Measurements from ENCODE around the gene FAM117A. TPM values are rescaled to one million over a fixed set of nuclear protein-coding genes. Genes with fewer than 3 reads are reported as not detected.
"Not testable (repeated sequence)": the region's sequence is repeated elsewhere in the genome, so short reads cannot be mapped to it uniquely, and the experiment has no call there.

The FAM117A gene
- total RNA-seq, 2 experiments from 2014 or later, result 17.7 TPM

DNA sequence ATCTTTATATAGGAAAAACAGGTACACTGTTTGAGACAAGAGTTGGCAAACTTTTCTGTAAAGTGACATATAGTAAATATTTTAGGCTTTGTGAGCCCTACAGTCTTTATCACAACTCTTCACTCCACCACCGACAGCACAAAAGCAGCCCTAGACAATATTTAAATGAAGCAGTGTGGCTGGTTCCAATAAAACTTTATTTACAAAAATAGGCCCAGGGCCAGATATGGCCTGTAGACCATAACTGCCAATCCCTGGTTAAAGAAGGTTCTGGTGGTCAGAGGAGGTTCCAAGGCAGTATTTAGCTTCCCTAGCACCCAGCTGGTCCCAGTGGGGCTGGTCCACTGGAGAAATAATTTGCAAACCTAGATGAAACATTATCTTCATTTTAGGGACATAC lies 3.6 kb downstream of the FAM117A start:
- no peaks in the 10 kb centered on the region for H3K27me3 Mint-ChIP-seq (ENCODE audit: low read depth)
- no peak overlapping the region for H3K4me3 Mint-ChIP-seq
- no peaks in the 10 kb centered on the region for H3K36me3 Mint-ChIP-seq (ENCODE audit: low read depth)
- peaks cover 79% of the 10 kb centered on the region for H3K4me1 Mint-ChIP-seq (ENCODE audit: low read depth)
- no peaks in the 10 kb centered on the region for H3K9me3 Mint-ChIP-seq
- peak overlapping the region; percentile 23 for H3K27ac Mint-ChIP-seq
- CTCF ChIA-PET, result interaction anchor here (0.9 to 5.0 kb wide), 3 partner anchors 10 to 108 kb away, joined by 3 to 32 read pairs (median 3); partner anchors contain the start of gene SLC35B1
- DNase-seq, result no peak
- intact Hi-C loops (cut with micrococcal nuclease), result loop anchor here (5.0 kb wide), 1 partner anchor 113 kb away; no protein-coding TSS in a partner anchor

DNA sequence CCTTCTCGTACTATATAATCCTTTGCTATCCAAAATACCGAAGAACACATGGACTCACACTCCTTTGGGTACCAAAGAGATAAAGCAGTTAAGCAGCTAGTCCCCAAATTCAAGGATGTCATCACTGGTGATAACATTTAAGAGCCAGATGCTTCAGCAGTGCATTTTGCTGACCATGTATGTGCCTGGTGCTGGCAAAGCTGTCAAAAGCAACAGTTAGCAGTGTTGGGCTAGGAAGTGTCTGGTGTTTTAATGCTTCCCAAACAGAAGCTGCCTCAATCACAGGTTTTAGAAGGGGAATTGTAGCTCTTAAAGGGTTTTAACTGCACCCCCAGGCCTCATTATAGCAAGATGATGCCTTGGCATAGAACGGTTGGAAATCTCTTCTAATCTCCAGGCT lies 4.7 kb downstream of the FAM117A start:
- no peak for DNase-seq
- intact Hi-C loops (cut with micrococcal nuclease), result no loop called here
- Mint-ChIP-seq H3K4me3 (no peak overlapping the region), H3K27me3 (ENCODE audit: low read depth) (no peaks in the 10 kb centered on the region), H3K27ac (no peak overlapping the region), H3K4me1 (ENCODE audit: low read depth) (peaks cover 82% of the 10 kb centered on the region), H3K9me3 (no peaks in the 10 kb centered on the region), H3K36me3 (ENCODE audit: low read depth) (no peaks in the 10 kb centered on the region)
- CTCF ChIA-PET, result interaction anchor here (0.7 to 2.0 kb wide), 5 partner anchors 9 to 146 kb away, joined by 3 to 6 read pairs (median 3); partner anchors contain the start of gene SLC35B1

DNA sequence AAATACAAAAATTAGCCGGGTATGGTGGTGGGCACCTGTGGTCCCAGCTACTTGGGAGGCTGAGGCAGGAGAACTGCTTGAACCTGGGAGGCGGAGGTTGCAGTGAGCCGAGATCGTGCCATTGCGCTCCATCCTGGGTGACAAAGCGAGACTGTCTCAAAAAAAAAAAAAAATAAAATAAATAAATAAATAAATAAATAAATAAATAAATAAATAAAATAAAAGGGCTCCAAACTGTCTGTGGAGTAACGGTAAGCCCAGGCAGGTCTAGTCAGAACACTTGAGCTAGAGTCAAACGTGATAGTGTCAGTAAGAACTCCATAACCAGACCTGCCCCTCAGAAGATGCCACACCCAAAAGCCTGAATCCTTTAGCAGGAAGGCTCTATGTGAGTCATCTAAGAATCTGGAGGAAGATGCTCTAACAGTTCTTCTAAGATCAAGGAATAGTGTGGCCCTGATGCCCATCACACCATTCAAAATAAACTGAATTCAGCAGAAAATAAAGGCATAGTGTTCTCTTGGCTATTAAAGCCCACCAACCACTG lies 5.4 kb downstream of the FAM117A start:
- H3K36me3 Mint-ChIP-seq (ENCODE audit: low read depth); H3K27me3 Mint-ChIP-seq (ENCODE audit: low read depth); DNase-seq; intact Hi-C loops (cut with micrococcal nuclease); H3K27ac Mint-ChIP-seq; H3K9me3 Mint-ChIP-seq; H3K4me3 Mint-ChIP-seq: not testable (repeated sequence)
- CTCF ChIA-PET, result interaction anchor here (0.7 to 2.0 kb wide), 4 partner anchors 9 to 145 kb away, joined by 3 to 6 read pairs (median 4); partner anchors contain the start of gene SLC35B1
- H3K4me1 Mint-ChIP-seq (ENCODE audit: low read depth), result peaks cover 86% of the 10 kb centered on the region

- CTCF ChIA-PET, result interaction anchor here (0.9 kb wide), 1 partner anchor 45 kb away, joined by 3 read pairs; no protein-coding TSS in a partner anchor
- Mint-ChIP-seq H3K27me3 (ENCODE audit: low read depth) (no peaks in the 10 kb centered on the region), H3K4me1 (ENCODE audit: low read depth) (peaks cover 91% of the 10 kb centered on the region), H3K27ac (peak overlapping the region; percentile 36), H3K36me3 (ENCODE audit: low read depth) (peaks cover 2% of the 10 kb centered on the region), H3K9me3 (no peaks in the 10 kb centered on the region), H3K4me3 (no peak overlapping the region)
- intact Hi-C loops (cut with micrococcal nuclease), result no loop called here
- DNase-seq, result no peak
These were observed 6.7 kb downstream of the FAM117A start for GRCh38 chr17:49757151-49757777.

GRCh38 chr17:49756323-49757150 lies 7.4 kb downstream of the FAM117A start:
- intact Hi-C loops (cut with micrococcal nuclease), result no loop called here
- DNase-seq, result no peak
- Mint-ChIP-seq H3K4me1 (ENCODE audit: low read depth) (peaks cover 86% of the 10 kb centered on the region), H3K4me3 (no peak overlapping the region), H3K27me3 (ENCODE audit: low read depth) (no peaks in the 10 kb centered on the region), H3K9me3 (no peaks in the 10 kb centered on the region), H3K36me3 (ENCODE audit: low read depth) (peaks cover 2% of the 10 kb centered on the region), H3K27ac (peak overlapping the region; percentile 71)
- CTCF ChIA-PET, result interaction anchor here (0.7 to 1.2 kb wide), 3 partner anchors 10 to 405 kb away, joined by 3 to 4 read pairs (median 3); no protein-coding TSS in a partner anchor

GRCh38 chr17:49755663-49756283 lies 8.2 kb downstream of the FAM117A start:
- Mint-ChIP-seq H3K4me1 (ENCODE audit: low read depth) (peaks cover 80% of the 10 kb centered on the region), H3K27me3 (ENCODE audit: low read depth) (no peaks in the 10 kb centered on the region), H3K27ac (peak overlapping the region; percentile 71), H3K9me3 (no peaks in the 10 kb centered on the region), H3K4me3 (no peak overlapping the region), H3K36me3 (ENCODE audit: low read depth) (peaks cover 2% of the 10 kb centered on the region)
- intact Hi-C loops (cut with micrococcal nuclease), result no loop called here
- CTCF ChIA-PET, result interaction anchor here (1.2 to 2.1 kb wide), 2 partner anchors 9 to 48 kb away, joined by 4 to 6 read pairs; partner anchors contain the start of gene SLC35B1
- DNase-seq, result no peak

DNA sequence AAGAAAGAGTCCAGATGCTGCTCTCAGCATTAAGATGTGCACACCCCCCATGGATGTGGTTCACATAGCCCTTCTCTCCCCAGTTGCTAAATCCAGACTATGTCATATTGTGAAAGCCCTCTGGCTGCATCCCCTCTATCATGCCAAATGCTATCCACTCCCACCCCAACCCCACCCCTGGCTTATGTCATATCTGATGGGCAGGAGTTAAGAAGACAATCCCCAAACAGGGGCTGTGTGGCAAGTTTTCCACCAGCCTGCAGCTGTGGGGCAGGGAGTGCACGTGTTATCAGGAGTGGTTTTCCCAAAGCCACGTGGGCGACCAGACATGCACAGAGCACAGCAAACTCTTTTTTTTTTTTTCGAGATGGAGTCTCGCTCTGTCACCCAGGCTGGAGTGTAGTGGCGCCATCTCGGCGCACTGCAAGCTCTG lies 10.0 kb downstream of the FAM117A start:
- H3K36me3 Mint-ChIP-seq (ENCODE audit: low read depth), result peaks cover 5% of the 10 kb centered on the region
- H3K9me3 Mint-ChIP-seq, result no peaks in the 10 kb centered on the region
- no peaks in the 10 kb centered on the region for H3K27me3 Mint-ChIP-seq (ENCODE audit: low read depth)
- peaks cover 76% of the 10 kb centered on the region for H3K4me1 Mint-ChIP-seq (ENCODE audit: low read depth)
- H3K27ac Mint-ChIP-seq, result peak overlapping the region; percentile 47
- intact Hi-C loops (cut with micrococcal nuclease), result no loop called here
- H3K4me3 Mint-ChIP-seq, result no peak overlapping the region
- CTCF ChIA-PET, result interaction anchor here (0.9 to 2.1 kb wide), 2 partner anchors 46 to 183 kb away, joined by 4 to 6 read pairs; partner anchors contain the start of gene SLC35B1
- no peak for DNase-seq

DNA sequence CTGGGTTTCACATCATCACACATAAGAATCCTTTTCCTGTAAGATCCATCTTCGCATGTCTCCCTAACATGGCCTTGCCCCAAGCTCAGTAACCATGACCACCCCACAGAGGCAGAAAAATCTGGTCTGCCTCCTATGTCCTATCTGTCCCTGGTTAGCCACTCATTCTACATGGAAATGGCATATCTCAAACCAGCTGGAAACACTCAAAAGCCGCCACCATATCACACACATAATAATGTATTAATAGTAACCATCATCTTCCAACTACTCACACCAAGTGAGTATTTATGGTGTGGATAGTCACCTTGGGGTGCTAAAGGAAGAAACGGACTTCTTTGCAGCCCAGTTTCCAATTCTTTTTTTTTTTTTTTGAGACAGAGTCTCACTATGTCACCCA lies 11.4 kb downstream of the FAM117A start:
- intact Hi-C loops (cut with micrococcal nuclease), result no loop called here
- CTCF ChIA-PET, result interaction anchor here (0.6 to 1.4 kb wide), 2 partner anchors 10 to 519 kb away, joined by 3 to 8 read pairs; no protein-coding TSS in a partner anchor
- Mint-ChIP-seq H3K27me3 (ENCODE audit: low read depth) (no peaks in the 10 kb centered on the region), H3K27ac (peak overlapping the region; percentile 47), H3K4me1 (ENCODE audit: low read depth) (peaks cover 80% of the 10 kb centered on the region), H3K4me3 (no peak overlapping the region), H3K9me3 (no peaks in the 10 kb centered on the region), H3K36me3 (ENCODE audit: low read depth) (peaks cover 5% of the 10 kb centered on the region)
- DNase-seq, result no peak

GRCh38 chr17:49749730-49750129 lies 14.2 kb downstream of the FAM117A start:
- Mint-ChIP-seq H3K36me3 (ENCODE audit: low read depth) (peaks cover 9% of the 10 kb centered on the region), H3K27ac (peak overlapping the region; percentile 91), H3K9me3 (no peaks in the 10 kb centered on the region), H3K4me1 (ENCODE audit: low read depth) (peaks cover 82% of the 10 kb centered on the region), H3K4me3 (no peak overlapping the region), H3K27me3 (ENCODE audit: low read depth) (no peaks in the 10 kb centered on the region)
- intact Hi-C loops (cut with micrococcal nuclease), result loop anchor here (1.0 to 10.0 kb wide), 4 partner anchors 10 to 405 kb away; partner anchors contain the start of gene KAT7
- CTCF ChIA-PET, result interaction anchor here (1.2 to 3.7 kb wide), 3 partner anchors 10 to 34 kb away, joined by 3 to 13 read pairs (median 3); no protein-coding TSS in a partner anchor
- no peak for DNase-seq

GRCh38 chr17:49748791-49749190 lies 15.1 kb downstream of the FAM117A start:
- H3K27ac Mint-ChIP-seq, result peak overlapping the region; percentile 91
- H3K9me3 Mint-ChIP-seq, result no peaks in the 10 kb centered on the region
- no peaks in the 10 kb centered on the region for H3K27me3 Mint-ChIP-seq (ENCODE audit: low read depth)
- H3K4me3 Mint-ChIP-seq, result peak overlapping the region; percentile 14
- intact Hi-C loops (cut with micrococcal nuclease), result loop anchor here (1.0 to 10.0 kb wide), 7 partner anchors 9 to 404 kb away; partner anchors contain the start of genes FAM117A, KAT7 and SPOP
- H3K4me1 Mint-ChIP-seq (ENCODE audit: low read depth), result peaks cover 78% of the 10 kb centered on the region
- H3K36me3 Mint-ChIP-seq (ENCODE audit: low read depth), result peaks cover 9% of the 10 kb centered on the region
- CTCF ChIA-PET, result interaction anchor here (0.9 to 3.7 kb wide), 6 partner anchors 9 to 53 kb away, joined by 3 to 13 read pairs (median 4); no protein-coding TSS in a partner anchor
- DNase-seq, result peak; percentile 86

DNA sequence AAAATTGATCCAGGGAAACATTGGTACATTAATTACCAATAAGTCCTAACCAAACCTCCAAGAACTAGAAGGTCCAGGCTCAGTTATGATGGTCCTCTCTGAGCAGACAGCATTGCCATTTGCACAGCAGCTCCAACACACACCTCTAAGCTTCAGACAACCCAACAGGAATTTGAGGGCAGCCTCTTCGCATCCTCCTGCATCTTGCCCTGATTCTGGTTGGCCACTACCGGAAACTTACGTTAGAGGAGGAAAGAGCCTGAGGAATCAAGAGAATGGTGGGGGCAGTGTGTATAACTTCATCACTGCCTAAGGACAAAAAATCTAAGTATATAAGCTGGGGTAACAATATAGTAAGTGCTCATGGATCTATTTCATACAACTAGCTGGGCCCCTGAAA lies 15.7 kb downstream of the FAM117A start:
- H3K36me3 Mint-ChIP-seq (ENCODE audit: low read depth), result peaks cover 8% of the 10 kb centered on the region
- H3K4me3 Mint-ChIP-seq, result no peak overlapping the region
- DNase-seq, result peak; percentile 29
- H3K9me3 Mint-ChIP-seq, result no peaks in the 10 kb centered on the region
- intact Hi-C loops (cut with micrococcal nuclease), result loop anchor here (1.0 to 10.0 kb wide), 5 partner anchors 16 to 403 kb away; partner anchors contain the start of genes FAM117A, KAT7 and SPOP
- H3K27ac Mint-ChIP-seq, result peak overlapping the region; percentile 91
- H3K4me1 Mint-ChIP-seq (ENCODE audit: low read depth), result peaks cover 72% of the 10 kb centered on the region
- H3K27me3 Mint-ChIP-seq (ENCODE audit: low read depth), result no peaks in the 10 kb centered on the region
- CTCF ChIA-PET, result interaction anchor here (0.9 to 3.7 kb wide), 6 partner anchors 8 to 53 kb away, joined by 3 to 13 read pairs (median 4); no protein-coding TSS in a partner anchor
